ENCODE measurements around the gene JPH4. TPM values are rescaled to one million over a fixed set of nuclear protein-coding genes. Genes with fewer than 3 reads are reported as not detected.
A peak's percentile ranks its signal among the peaks of the same experiment; 100 is the strongest.

Gene JPH4
- total RNA-seq, 1 donor from 2014 or later: 0.06 TPM

DNA sequence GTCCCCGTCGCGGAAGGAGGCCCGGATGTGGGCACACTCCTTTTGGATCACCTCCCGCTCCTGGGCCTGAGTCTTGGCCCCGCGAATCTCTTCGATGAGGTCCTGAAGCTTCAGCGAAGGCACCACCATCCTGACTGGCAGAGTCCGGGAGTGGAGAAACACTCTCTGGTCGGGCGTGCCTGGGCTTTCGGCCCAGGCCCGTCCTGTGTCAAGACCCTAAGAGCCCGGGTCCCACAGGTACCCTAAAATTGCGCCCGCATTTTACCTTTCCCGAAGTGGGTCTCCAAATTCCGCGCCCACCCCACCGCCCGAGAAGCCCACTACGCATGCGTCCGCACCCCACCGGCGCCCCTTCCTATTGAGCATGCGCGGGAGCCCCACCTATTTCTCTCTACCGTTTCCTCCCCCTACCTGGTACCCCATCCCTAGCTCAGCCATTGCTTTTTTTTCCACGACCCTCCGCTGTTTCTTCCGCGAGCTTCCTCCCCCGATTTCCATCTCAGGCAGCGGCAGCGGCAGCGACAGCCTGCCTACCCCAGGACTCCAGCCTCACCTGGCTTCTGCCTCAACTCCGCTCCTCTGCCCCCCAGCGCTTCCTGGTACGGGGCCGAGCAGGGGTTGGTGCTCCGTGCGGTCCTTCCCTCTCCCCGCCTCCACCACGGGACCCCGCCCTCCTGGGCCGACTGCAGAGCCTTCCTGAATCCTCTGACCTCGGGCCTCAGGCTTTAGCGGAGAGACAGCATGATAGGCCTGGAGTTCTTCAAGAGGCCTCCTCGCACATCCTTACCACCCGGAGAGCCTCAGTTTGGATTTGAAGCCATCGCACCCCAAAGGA lies 11.2 kb downstream of the JPH4 start, which contains the start of gene AP1G2:
TSS of gene AP1G2 (minus strand) at position 606 of the 835 bp plus-strand sequence. CDS start at position 129, 477 bp downstream.
- DNase-seq (ENCODE audit: low read depth): no peak
- TF ChIP-seq CTCF (conservative IDR thresholded peaks at IDR 0.05; ENCODE audit: low read depth, low read length): no peak

GRCh38 chr14:23566778-23567185 lies 11.8 kb downstream of the JPH4 start:
- DNase-seq (ENCODE audit: low read depth): no peak
- peak; percentile 39 for TF ChIP-seq CTCF (conservative IDR thresholded peaks at IDR 0.05; ENCODE audit: low read depth, low read length)
- peak overlapping the region; percentile 81 for H3K4me3 ChIP-seq (ENCODE audit: low read depth, low read length)

More for the DNA sequence above, 11.2 kb downstream of the JPH4 start, which contains the start of gene AP1G2:
- H3K4me3 ChIP-seq (ENCODE audit: low read depth, low read length): peak within 1 kb of the TSS; percentile 81

GRCh38 chr14:23566112-23566777 lies 12.3 kb downstream of the JPH4 start:
- TF ChIP-seq CTCF (conservative IDR thresholded peaks at IDR 0.05; ENCODE audit: low read depth, low read length): no peak
- DNase-seq (ENCODE audit: low read depth): no peak
- peak overlapping the region; percentile 81 for H3K4me3 ChIP-seq (ENCODE audit: low read depth, low read length)

DNA sequence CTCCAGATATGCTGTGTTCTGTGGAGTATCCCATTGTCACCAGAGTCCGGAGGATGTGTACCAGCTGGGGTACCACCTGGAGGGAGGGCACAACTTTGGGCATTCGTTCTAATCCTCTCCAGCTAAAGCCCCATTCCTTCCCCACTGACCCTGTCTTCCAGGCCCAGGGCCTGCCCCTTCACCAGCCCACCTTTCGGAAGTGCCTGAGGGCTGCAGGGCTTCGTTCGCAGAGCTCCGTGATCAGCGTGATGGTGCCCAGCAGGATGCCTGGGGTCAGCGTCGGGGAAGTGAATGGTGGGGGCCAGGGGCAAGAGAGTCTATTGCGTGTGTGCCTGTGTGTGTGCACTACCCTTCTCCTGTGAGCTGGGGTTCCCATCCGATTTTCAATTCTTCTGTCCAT lies 13.0 kb downstream of the JPH4 start:
- no peak for DNase-seq (ENCODE audit: low read depth)
- no peak overlapping the region for H3K4me3 ChIP-seq (ENCODE audit: low read depth, low read length)
- no peak for TF ChIP-seq CTCF (conservative IDR thresholded peaks at IDR 0.05; ENCODE audit: low read depth, low read length)

DNA sequence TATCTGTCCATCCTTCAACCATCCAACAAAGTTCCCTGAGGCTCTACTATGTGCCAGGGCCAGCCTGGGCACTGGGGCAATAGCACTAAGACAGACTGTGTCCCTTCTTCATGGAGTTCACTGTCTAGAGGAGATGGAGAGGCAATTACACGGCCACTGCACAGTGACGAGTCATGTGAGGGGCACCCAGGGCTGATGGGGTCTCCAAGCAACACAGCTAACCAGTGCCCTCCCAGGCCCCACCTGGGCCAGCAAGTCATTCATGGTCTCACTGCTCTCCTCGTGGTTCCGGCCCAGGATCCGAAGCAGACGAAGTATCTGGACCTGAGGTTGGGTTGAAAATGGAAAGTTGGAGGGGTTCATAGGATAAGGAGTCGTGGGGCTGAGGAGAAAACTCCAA lies 13.7 kb downstream of the JPH4 start:
- no peak overlapping the region for H3K4me3 ChIP-seq (ENCODE audit: low read depth, low read length)
- no peak for TF ChIP-seq CTCF (conservative IDR thresholded peaks at IDR 0.05; ENCODE audit: low read depth, low read length)

GRCh38 chr14:23564181-23564812 lies 14.3 kb downstream of the JPH4 start:
- TF ChIP-seq CTCF (conservative IDR thresholded peaks at IDR 0.05; ENCODE audit: low read depth, low read length): no peak
- H3K4me3 ChIP-seq (ENCODE audit: low read depth, low read length): no peak overlapping the region
- no peak for DNase-seq (ENCODE audit: low read depth)

More for the DNA sequence above, 13.7 kb downstream of the JPH4 start:
- no peak for DNase-seq (ENCODE audit: low read depth)
